ENCODE measurements around the gene SMIM27. TPM values are rescaled to one million over a fixed set of nuclear protein-coding genes. Genes with fewer than 3 reads are reported as not detected.

SMIM27 gene
- total and polyA plus RNA-seq, 9 of the 15 experiments (the other 6 are each of a cell fraction or from before 2014, with no cell fraction given) = 2.9 to 16.1 (median 7.9) TPM

- no peaks in the 10 kb centered on the region for H3K27me3 ChIP-seq (ENCODE audit: control insufficient read depth in 2 of 2, insufficient read depth in 2 of 2, low read length in 2 of 2)
- H3K4me3 ChIP-seq = no peak overlapping the region
- peaks cover 17% of the 10 kb centered on the region for H3K79me2 ChIP-seq (ENCODE audit: control insufficient read depth, insufficient read depth, low read length)
- intact Hi-C loops (cut with micrococcal nuclease) (no loop called here), in situ Hi-C loops (cut with MboI) (loop anchor here (25.0 kb wide), 1 partner anchor 671 kb away; the partner anchor contains the start of gene SPINK4)
- H3K27ac ChIP-seq (ENCODE audit: extremely low read depth, low read depth, low read length) = no peak overlapping the region
- H4K20me1 ChIP-seq (replicated peaks; ENCODE audit: control insufficient read depth, insufficient read depth, low read length) = no peaks in the 10 kb centered on the region
- peaks cover 0 to 4% of the 10 kb centered on the region in 2 experiments; a peak in 1 of 5 replicates for H3K4me1 ChIP-seq (replicated peaks in 1 of 2; ENCODE audit: control insufficient read depth in 2 of 2, insufficient read depth in 2 of 2, low read length in 2 of 2)
- no peak for FAIRE-seq
- H3K36me3 ChIP-seq (ENCODE audit: control insufficient read depth, insufficient read depth, low read length) = peaks cover 53% of the 10 kb centered on the region; the same call in 2 of the 3 replicates
- DNase-seq (ENCODE audit: extremely low read depth in 1 of 4, low spot score in 3 of 4) = no peak
- ChIA-PET CTCF (ENCODE audit: low intra/inter-chr PET ratio) (no interaction called here), POLR2A (interaction anchor here (0.7 kb wide), 1 partner anchor 248 kb away, joined by 4 read pairs; no protein-coding TSS in a partner anchor)
- H3K4me2 ChIP-seq (ENCODE audit: insufficient read depth, low read length) = no peak overlapping the region
- no peak overlapping the region for H2AFZ ChIP-seq (ENCODE audit: low read depth, low read length)
- H3K9me1 ChIP-seq (ENCODE audit: control insufficient read depth, insufficient read depth, low read length) = no peaks in the 10 kb centered on the region
- ATAC-seq = no peak
- no peak overlapping the region for H3K9ac ChIP-seq (ENCODE audit: insufficient read depth in 1 of 2, low read depth in 2 of 2, low read length in 2 of 2)
- no peak for TF ChIP-seq BRD4 (IDR thresholded peaks at IDR 0.05)
- TF ChIP-seq ZNF384 (IDR thresholded peaks at IDR 0.05; ENCODE audit: low read depth, low read length) = no peak
- TF ChIP-seq ZBTB7A (IDR thresholded peaks at IDR 0.05; ENCODE audit: borderline replicate concordance, control insufficient read depth, low read depth, low read length) = no peak
- TF ChIP-seq MAFK (IDR thresholded peaks at IDR 0.05; ENCODE audit: low read length) = no peak
- no peak for TF ChIP-seq ZBTB2 (IDR thresholded peaks at IDR 0.05)
- TF ChIP-seq THAP7 (CRISPR knock-in tag; IDR thresholded peaks at IDR 0.05) = no peak
- no peak for TF ChIP-seq CHD1 (IDR thresholded peaks at IDR 0.05; ENCODE audit: low read length)
- TF ChIP-seq ZNF707 (CRISPR knock-in tag; conservative IDR thresholded peaks at IDR 0.05) = no peak
- no TSS peak for BruUV-seq (replicated peaks)
- WGBS (ENCODE audit: insufficient coverage, low coverage, missing lambda C conversion rate) = 89% methylated on average over 6 of the region's 6 CpGs
- H3K9me3 ChIP-seq (replicated peaks; ENCODE audit: control insufficient read depth, insufficient read depth, low read depth, low read length) = no peaks in the 10 kb centered on the region
Observed at GRCh38 chr9:32565967-32566366, 13.8 kb downstream of the SMIM27 start.
